Endothelial cell of umbilical vein (primary cell): Measurements from ENCODE around the gene VWA7. TPM values are rescaled to one million over a fixed set of nuclear protein-coding genes. Genes with fewer than 3 reads are reported as not detected.

Source experiments
- BruUV-seq: library from RNA; stranded (reverse); fragments of 400-500 nt; replicated peaks from 2 replicates; lab custom pipeline; 2021; lab: Mats Ljungman, UMichigan
- CTCF ChIA-PET: fragments of 300-600, 350-600 bp; sonication (Branson Sonifier 250); formaldehyde crosslinking; loops from one replicate; lab custom pipeline; 2021; ENCODE audit warnings: antibody characterized with exemption, inconsistent platforms; lab: Charles Lee
- POLR2A ChIA-PET: fragments of 300-600, 350-600 bp; sonication (Branson Sonifier 250); formaldehyde crosslinking; loops from one replicate; lab custom pipeline; 2021; ENCODE audit warnings: antibody characterized with exemption, inconsistent platforms; lab: Charles Lee
- DNase-seq: peaks from one replicate; pipeline ENCODE4 v3.0.0-alpha.2; 2011; ENCODE audit warnings: low read depth, low spot score
- FAIRE-seq: peaks from 2 replicates; lab custom pipeline; 2011; peaks lifted over from hg19 to GRCh38; lab: Jason Lieb, UNC
- H2AFZ ChIP-seq: 2 replicates; pipeline ENCODE4 v1.6.0; 2012; ENCODE audit warnings: low read depth, low read length, control low read depth, inconsistent platforms
- H3K27ac ChIP-seq: 2 replicates; pipeline ENCODE4 v1.5.1; 2011; ENCODE audit warnings: low read depth, mild to moderate bottlenecking, control low read depth, low read length, moderate library complexity; ENCODE audit not compliant: insufficient read depth
- H3K27me3 ChIP-seq, 2 experiments: 2 replicates each; pipeline versions ENCODE4 v1.6.0 to v1.6.1; 2011; ENCODE audit warnings: low read length in 2 of 2, mixed read lengths in 1 of 2; ENCODE audit not compliant: control insufficient read depth in 2 of 2, insufficient read depth in 2 of 2
- H3K36me3 ChIP-seq, 2 experiments: 2 replicates in 1 of 2; 3 replicates in 1 of 2; pipeline ENCODE4 v1.5.1; 2011; ENCODE audit warnings: low read length in 2 of 2, mild to moderate bottlenecking in 1 of 2, moderate library complexity in 1 of 2; ENCODE audit not compliant: control insufficient read depth in 2 of 2, insufficient read depth in 2 of 2; ENCODE audit errors: extremely low read depth in 1 of 2
- H3K4me1 ChIP-seq: 3 replicates; pipeline ENCODE4 v1.5.1; 2011; ENCODE audit warnings: mild to moderate bottlenecking, low read length; ENCODE audit not compliant: control insufficient read depth, insufficient read depth; ENCODE audit errors: extremely low read depth
- H3K4me2 ChIP-seq: 2 replicates; pipeline ENCODE4 v1.6.1; 2011; ENCODE audit warnings: low read length, control low read depth, mixed read lengths; ENCODE audit not compliant: insufficient read depth
- H3K4me3 ChIP-seq, 3 experiments: fragments of 200-600 bp in 1 of 3; sonication (generic), shearing (Covaris generic) in 1 of 3; replicated peaks in 1 of 3; 2 replicates each; pipeline ENCODE4 v1.5.1; 2011 to 2016; ENCODE audit warnings: control low read depth in 3 of 3, low read length in 3 of 3, mild to moderate bottlenecking in 2 of 3, inconsistent platforms in 1 of 3, low read depth in 1 of 3, moderate library complexity in 1 of 3; ENCODE audit not compliant: insufficient read depth in 1 of 3
- H3K79me2 ChIP-seq: 2 replicates; pipeline ENCODE4 v1.6.0; 2012; ENCODE audit warnings: low read length, inconsistent platforms; ENCODE audit not compliant: control insufficient read depth, insufficient read depth
- H3K9ac ChIP-seq: replicated peaks from 2 replicates; pipeline ENCODE3; 2011; ENCODE audit warnings: low read length, control low read depth; ENCODE audit not compliant: insufficient read depth; ENCODE audit errors: extremely low read depth
- H3K9me1 ChIP-seq: replicated peaks from 3 replicates; pipeline ENCODE4 v1.6.0; 2011; ENCODE audit warnings: mild to moderate bottlenecking, low read length; ENCODE audit not compliant: control insufficient read depth, insufficient read depth; ENCODE audit errors: extremely low read depth
- H3K9me3 ChIP-seq: replicated peaks from 2 replicates; pipeline ENCODE4 v1.5.1; 2012; ENCODE audit warnings: low read length, inconsistent platforms; ENCODE audit not compliant: control insufficient read depth, insufficient read depth
- H4K20me1 ChIP-seq: replicated peaks from 2 replicates; pipeline ENCODE3; 2011; ENCODE audit warnings: mild to moderate bottlenecking, low read length; ENCODE audit not compliant: control insufficient read depth, insufficient read depth; ENCODE audit errors: extremely low read depth
- EZH2 ChIP-seq: IDR thresholded peaks from 2 replicates; pipeline ENCODE4 v1.6.1; 2012; ENCODE audit warnings: borderline replicate concordance, low read depth, mild to moderate bottlenecking, moderate library complexity, low read length, inconsistent platforms; ENCODE audit not compliant: severe bottlenecking
- FOS ChIP-seq: IDR thresholded peaks from 2 replicates; pipeline ENCODE4 v1.6.1; 2011; ENCODE audit warnings: mild to moderate bottlenecking, low read length, moderate library complexity, borderline replicate concordance; ENCODE audit not compliant: insufficient read depth
- JUN ChIP-seq: IDR thresholded peaks from 2 replicates; pipeline ENCODE4 v1.6.1; 2011; ENCODE audit warnings: borderline replicate concordance, low read depth; ENCODE audit not compliant: insufficient read length, insufficient read depth
- POLR2A ChIP-seq: IDR thresholded peaks from 2 replicates; pipeline ENCODE4 v1.6.1; 2012; ENCODE audit warnings: low read depth, mild to moderate bottlenecking, control low read depth, low read length
- dilution Hi-C: fragments of 300-500 bp; cut with MboI; formaldehyde crosslinking; loops from one replicate; pipeline ENCODE4 v1.15.0; 2019; ENCODE audit warnings: low sequenced_read_pairs; ENCODE audit not compliant: extremely low pct_ligation_motif_present
- intact Hi-C: fragments of 100-400 bp; cut with micrococcal nuclease; formaldehyde crosslinking; loops from one replicate; pipeline ENCODE4 v1.10.0; 2022
- polyA plus RNA-seq, 4 experiments: library from polyadenylated mRNA; depleted of rRNA in 3 of 4; stranded (reverse) in 3 of 4; unstranded in 1 of 4; fragments of >200 nt; gene quantifications; 2 replicates each; pipeline versions ENCODE4 v1.2.1 to v1.2.3, GENCODE V29; 2011 to 2012; ENCODE audit warnings: missing spikeins in 1 of 4
- total RNA-seq: library from RNA; stranded (reverse); gene quantifications from 2 replicates; pipeline ENCODE4 v1.2.3, GENCODE V29; 2021
- TF ChIP-seq, protein P1 (sequence below): IDR thresholded peaks from 2 replicates; pipeline ENCODE4 v1.6.1; 2011; ENCODE audit not compliant: insufficient read depth, insufficient read length
- TF ChIP-seq, protein P2 (sequence below), 2 donors: IDR thresholded peaks; 1 replicate in 1 of 2; 2 replicates in 1 of 2; pipeline ENCODE4 v1.5.1; 2011; ENCODE audit warnings: low read length in 2 of 2, mild to moderate bottlenecking in 2 of 2, moderate library complexity in 2 of 2, control low read depth in 1 of 2, inconsistent platforms in 1 of 2, low read depth in 1 of 2; ENCODE audit not compliant: insufficient read depth in 1 of 2; ENCODE audit errors: extremely low read depth in 1 of 2

VWA7 gene
- total and polyA plus RNA-seq, 2 donors (not counting 3 experiments of a cell fraction or from before 2014, with no cell fraction given), result 0.11 to 0.51 TPM

DNA sequence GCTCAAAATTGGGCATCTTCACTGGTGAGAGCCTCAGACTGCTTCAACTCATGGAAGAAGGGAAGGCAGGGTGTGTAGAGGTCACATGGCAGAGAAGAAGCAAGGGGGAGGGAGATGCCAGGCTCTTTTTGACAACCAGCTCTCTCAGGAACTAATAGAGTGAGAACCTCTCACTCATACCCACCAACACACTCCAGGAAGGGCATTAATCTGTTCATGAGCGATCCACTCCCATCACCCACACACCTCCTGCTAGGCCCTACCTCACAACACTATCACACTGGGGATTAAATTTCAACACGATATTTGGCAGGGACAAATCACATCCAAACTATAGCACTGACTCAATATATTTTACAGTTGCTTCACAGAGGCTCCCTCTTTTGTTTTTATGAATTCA is 35.3 kb downstream of the VWA7 start:
- Histone ChIP-seq H4K20me1 (no peaks in the 10 kb centered on the region), H3K4me2 (no peak overlapping the region), H3K4me1 (peaks cover 27% of the 10 kb centered on the region), H3K9ac (no peak overlapping the region), H3K4me3 (no peak overlapping the region), H3K79me2 (peaks cover 4% of the 10 kb centered on the region), H2AFZ (no peak overlapping the region), H3K27me3 (no peaks in the 10 kb centered on the region), H3K36me3 (no peaks in the 10 kb centered on the region), H3K27ac (no peak overlapping the region), H3K9me3 (no peaks in the 10 kb centered on the region), H3K9me1 (no peaks in the 10 kb centered on the region)
- no peak for TF ChIP-seq JUN
- no peak for TF ChIP-seq EZH2
- TF ChIP-seq POLR2A, result no peak
- TF ChIP-seq, protein P1, sequence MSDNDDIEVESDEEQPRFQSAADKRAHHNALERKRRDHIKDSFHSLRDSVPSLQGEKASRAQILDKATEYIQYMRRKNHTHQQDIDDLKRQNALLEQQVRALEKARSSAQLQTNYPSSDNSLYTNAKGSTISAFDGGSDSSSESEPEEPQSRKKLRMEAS, result no peak
- TF ChIP-seq, protein P2, sequence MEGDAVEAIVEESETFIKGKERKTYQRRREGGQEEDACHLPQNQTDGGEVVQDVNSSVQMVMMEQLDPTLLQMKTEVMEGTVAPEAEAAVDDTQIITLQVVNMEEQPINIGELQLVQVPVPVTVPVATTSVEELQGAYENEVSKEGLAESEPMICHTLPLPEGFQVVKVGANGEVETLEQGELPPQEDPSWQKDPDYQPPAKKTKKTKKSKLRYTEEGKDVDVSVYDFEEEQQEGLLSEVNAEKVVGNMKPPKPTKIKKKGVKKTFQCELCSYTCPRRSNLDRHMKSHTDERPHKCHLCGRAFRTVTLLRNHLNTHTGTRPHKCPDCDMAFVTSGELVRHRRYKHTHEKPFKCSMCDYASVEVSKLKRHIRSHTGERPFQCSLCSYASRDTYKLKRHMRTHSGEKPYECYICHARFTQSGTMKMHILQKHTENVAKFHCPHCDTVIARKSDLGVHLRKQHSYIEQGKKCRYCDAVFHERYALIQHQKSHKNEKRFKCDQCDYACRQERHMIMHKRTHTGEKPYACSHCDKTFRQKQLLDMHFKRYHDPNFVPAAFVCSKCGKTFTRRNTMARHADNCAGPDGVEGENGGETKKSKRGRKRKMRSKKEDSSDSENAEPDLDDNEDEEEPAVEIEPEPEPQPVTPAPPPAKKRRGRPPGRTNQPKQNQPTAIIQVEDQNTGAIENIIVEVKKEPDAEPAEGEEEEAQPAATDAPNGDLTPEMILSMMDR (IDR thresholded peaks at IDR 0.05; ENCODE audit: extremely low read depth in 1 of 2, insufficient read depth in 1 of 2, low read depth in 1 of 2, low read length in 2 of 2), result no peak
- TF ChIP-seq FOS, result no peak
- dilution Hi-C loops, result no loop called here
- CTCF ChIA-PET, result no interaction called here
- POLR2A ChIA-PET, result no interaction called here
- no peak for FAIRE-seq
- no peak for DNase-seq
- BruUV-seq, result no TSS peak
- intact Hi-C loops, result no loop called here
